IPS-15b (cell line): ENCODE measurements around the gene TEDDM1.
"Not testable (repeated sequence)": the region's sequence is repeated elsewhere in the genome, so short reads cannot be mapped to it uniquely, and the experiment has no call there.

Experiments
- H3K27me3 ChIP-seq: one replicate; pipeline ENCODE4 v1.6.1; 2013; ENCODE audit warnings: low read length; ENCODE audit not compliant: control insufficient read depth, insufficient read depth
- H3K36me3 ChIP-seq: one replicate; pipeline ENCODE4 v1.6.1; 2013; ENCODE audit warnings: low read length; ENCODE audit not compliant: control insufficient read depth, insufficient read depth
- H3K4me1 ChIP-seq: one replicate; pipeline ENCODE4 v1.6.1; 2013; ENCODE audit warnings: mild to moderate bottlenecking, low read length; ENCODE audit not compliant: control insufficient read depth, insufficient read depth
- H3K4me3 ChIP-seq: one replicate; pipeline ENCODE4 v1.5.1; 2013; ENCODE audit warnings: low read depth, low read length
- H3K9ac ChIP-seq: one replicate; pipeline ENCODE4 v1.6.1; 2013; ENCODE audit warnings: low read depth, mild to moderate bottlenecking, low read length
- H3K9me3 ChIP-seq: one replicate; pipeline ENCODE4 v1.6.1; 2013; ENCODE audit warnings: mild to moderate bottlenecking, low read length; ENCODE audit not compliant: control insufficient read depth, insufficient read depth

The TEDDM1 gene

GRCh38 chr1:182387566-182387965 lies 12.9 kb downstream of the TEDDM1 start:
- peaks cover 55% of the 10 kb centered on the region for H3K36me3 ChIP-seq
- no peaks in the 10 kb centered on the region for H3K27me3 ChIP-seq
- no peak overlapping the region for H3K9ac ChIP-seq
- H3K9me3 ChIP-seq: no peaks in the 10 kb centered on the region
- no peak overlapping the region for H3K4me3 ChIP-seq
- peaks cover 3% of the 10 kb centered on the region for H3K4me1 ChIP-seq

GRCh38 chr1:182386980-182387379 lies 13.5 kb downstream of the TEDDM1 start:
- H3K4me1 ChIP-seq: no peaks in the 10 kb centered on the region
- no peaks in the 10 kb centered on the region for H3K9me3 ChIP-seq
- no peak overlapping the region for H3K4me3 ChIP-seq
- H3K27me3 ChIP-seq: no peaks in the 10 kb centered on the region
- H3K9ac ChIP-seq: no peak overlapping the region
- H3K36me3 ChIP-seq: peaks cover 55% of the 10 kb centered on the region

- Histone ChIP-seq H3K27me3 (no peaks in the 10 kb centered on the region), H3K36me3 (peaks cover 55% of the 10 kb centered on the region), H3K9ac (no peak overlapping the region), H3K4me1 (no peaks in the 10 kb centered on the region), H3K9me3 (no peaks in the 10 kb centered on the region), H3K4me3 (no peak overlapping the region)
Observed at GRCh38 chr1:182385885-182386853, 14.3 kb downstream of the TEDDM1 start.

- Histone ChIP-seq H3K9me3 (no peaks in the 10 kb centered on the region), H3K4me1 (no peaks in the 10 kb centered on the region), H3K9ac (no peak overlapping the region), H3K27me3 (no peaks in the 10 kb centered on the region), H3K36me3 (peaks cover 55% of the 10 kb centered on the region), H3K4me3 (no peak overlapping the region)
Observed at GRCh38 chr1:182384387-182384960, 16.0 kb downstream of the TEDDM1 start.

- Histone ChIP-seq H3K4me1 (no peaks in the 10 kb centered on the region), H3K4me3 (no peak overlapping the region), H3K36me3 (peaks cover 53% of the 10 kb centered on the region), H3K9me3 (no peaks in the 10 kb centered on the region), H3K9ac (no peak overlapping the region), H3K27me3 (no peaks in the 10 kb centered on the region)
Observed at GRCh38 chr1:182383934-182384333, 16.5 kb downstream of the TEDDM1 start.

GRCh38 chr1:182383037-182383661 lies 17.3 kb downstream of the TEDDM1 start:
- Histone ChIP-seq H3K9me3 (no peaks in the 10 kb centered on the region), H3K4me1 (no peaks in the 10 kb centered on the region), H3K36me3 (peaks cover 46% of the 10 kb centered on the region), H3K27me3 (no peaks in the 10 kb centered on the region), H3K9ac (no peak overlapping the region), H3K4me3 (no peak overlapping the region)

- no peaks in the 10 kb centered on the region for H3K4me1 ChIP-seq
- H3K9ac ChIP-seq: no peak overlapping the region
- H3K27me3 ChIP-seq: no peaks in the 10 kb centered on the region
- no peaks in the 10 kb centered on the region for H3K9me3 ChIP-seq
- H3K36me3 ChIP-seq: peaks cover 36% of the 10 kb centered on the region
- H3K4me3 ChIP-seq: no peak overlapping the region
Observed at GRCh38 chr1:182381962-182382819, 18.3 kb downstream of the TEDDM1 start.

GRCh38 chr1:182380199-182380598 lies 20.3 kb downstream of the TEDDM1 start:
- H3K27me3 ChIP-seq: no peaks in the 10 kb centered on the region
- no peak overlapping the region for H3K4me3 ChIP-seq
- peaks cover 17% of the 10 kb centered on the region for H3K36me3 ChIP-seq
- no peaks in the 10 kb centered on the region for H3K4me1 ChIP-seq
- H3K9me3 ChIP-seq: no peaks in the 10 kb centered on the region
- no peak overlapping the region for H3K9ac ChIP-seq

GRCh38 chr1:182379781-182380180 lies 20.7 kb downstream of the TEDDM1 start:
- H3K36me3 ChIP-seq: peaks cover 14% of the 10 kb centered on the region
- H3K9ac ChIP-seq, H3K4me1 ChIP-seq, H3K4me3 ChIP-seq, H3K27me3 ChIP-seq, H3K9me3 ChIP-seq: not testable (repeated sequence)

GRCh38 chr1:182376936-182377574 lies 23.4 kb downstream of the TEDDM1 start:
- Histone ChIP-seq H3K27me3 (no peaks in the 10 kb centered on the region), H3K9ac (no peak overlapping the region), H3K9me3 (no peaks in the 10 kb centered on the region), H3K4me3 (no peak overlapping the region), H3K36me3 (no peaks in the 10 kb centered on the region), H3K4me1 (no peaks in the 10 kb centered on the region)
